ENCODE data around the gene DDAH2.

- TF ChIP-seq CTCF (IDR thresholded peaks at IDR 0.05 in 2 of 3, conservative IDR thresholded peaks at IDR 0.05 in 1 of 3; ENCODE audit: control insufficient read depth in 2 of 3, extremely low read depth in 1 of 3, insufficient read depth in 1 of 3, low read depth in 3 of 3, low read length in 3 of 3) = peak; percentile 28 to 32 (median 30); a peak in 2 of 6 replicates
- no peak for TF ChIP-seq EZH2 (IDR thresholded peaks at IDR 0.05; ENCODE audit: borderline replicate concordance, control insufficient read depth, low read depth, low read length)
Observed at GRCh38 chr6:31737991-31738979, 9.2 kb upstream of the DDAH2 start.
